GM18505 (cell line): ENCODE data around the gene SPSB4.

Experiments
- ATAC-seq: cut with Tn5 transposase; IDR thresholded peaks from one replicate; pipeline ENCODE4 v1.9.1; 2021; ENCODE audit not compliant: unreplicated experiment
- POLR2A ChIP-seq: IDR thresholded peaks from 4 replicates; pipeline ENCODE4 v1.6.1; 2011; ENCODE audit warnings: borderline replicate concordance; ENCODE audit not compliant: insufficient read depth, insufficient read length; ENCODE audit errors: extremely low read depth

Gene SPSB4

GRCh38 chr3:141076036-141076773 lies 25.1 kb downstream of the SPSB4 start:
- no peak for ATAC-seq
- no peak for TF ChIP-seq POLR2A

GRCh38 chr3:141076797-141077571 lies 25.8 kb downstream of the SPSB4 start:
- ATAC-seq = no peak
- no peak for TF ChIP-seq POLR2A

- TF ChIP-seq POLR2A = no peak
- ATAC-seq = no peak
Measured at GRCh38 chr3:141077631-141078030, 26.5 kb downstream of the SPSB4 start.

- TF ChIP-seq POLR2A = no peak
- no peak for ATAC-seq
Measured at GRCh38 chr3:141078200-141078599, 27.1 kb downstream of the SPSB4 start.

- no peak for ATAC-seq
Measured at GRCh38 chr3:141080431-141080830, 29.3 kb downstream of the SPSB4 start.

GRCh38 chr3:141081141-141081795 lies 30.1 kb downstream of the SPSB4 start:
- no peak for ATAC-seq
- no peak for TF ChIP-seq POLR2A

More at GRCh38 chr3:141080431-141080830, 29.3 kb downstream of the SPSB4 start:
- TF ChIP-seq POLR2A = no peak

GRCh38 chr3:141082064-141082463 lies 30.9 kb downstream of the SPSB4 start:
- no peak for ATAC-seq
- TF ChIP-seq POLR2A = no peak

GRCh38 chr3:141083226-141083625 lies 32.1 kb downstream of the SPSB4 start:
- no peak for TF ChIP-seq POLR2A
- ATAC-seq = no peak

- no peak for ATAC-seq
- TF ChIP-seq POLR2A = no peak
Measured at GRCh38 chr3:141083836-141084649, 32.9 kb downstream of the SPSB4 start.

- no peak for ATAC-seq
Measured at GRCh38 chr3:141085343-141086070, 34.4 kb downstream of the SPSB4 start.

GRCh38 chr3:141086188-141086587 lies 35.0 kb downstream of the SPSB4 start:
- no peak for ATAC-seq
- TF ChIP-seq POLR2A = no peak

More at GRCh38 chr3:141085343-141086070, 34.4 kb downstream of the SPSB4 start:
- no peak for TF ChIP-seq POLR2A

- ATAC-seq = no peak
- TF ChIP-seq POLR2A = no peak
Measured at GRCh38 chr3:141087076-141087777, 36.1 kb downstream of the SPSB4 start.

GRCh38 chr3:141087778-141088130 lies 36.6 kb downstream of the SPSB4 start:
- no peak for TF ChIP-seq POLR2A
- no peak for ATAC-seq
